ENCODE data around the gene GJB3. TPM values are rescaled to one million over a fixed set of nuclear protein-coding genes. Genes with fewer than 3 reads are reported as not detected.

GJB3 gene
- total RNA-seq, 4 donors from 2014 or later, result 1.5 to 1.9 (median 1.7) TPM; not detected in 1

- Histone ChIP-seq H3K27me3 (no peaks in the 10 kb centered on the region), H3K27ac (no peak overlapping the region)
- peak; percentile 59 to 91 (median 91) for DNase-seq
These were observed 38.2 kb upstream of the GJB3 start for GRCh38 chr1:34742667-34743270.

GRCh38 chr1:34743775-34744174, 37.2 kb upstream of the GJB3 start:
- Histone ChIP-seq H3K36me3 (no peaks in the 10 kb centered on the region), H3K4me1 (peaks cover 0 to 6% (median 0%) of the 10 kb centered on the region in 4 donors), H3K27me3 (no peaks in the 10 kb centered on the region), H3K4me3 (no peak overlapping the region), H3K27ac (no peak overlapping the region), H3K9me3 (no peaks in the 10 kb centered on the region)
- TF ChIP-seq POLR2A (IDR thresholded peaks at IDR 0.05), result no peak
- no peak for TF ChIP-seq CTCF (IDR thresholded peaks at IDR 0.05)
- no peak for DNase-seq

More at GRCh38 chr1:34742667-34743270, 38.2 kb upstream of the GJB3 start:
- H3K4me3 ChIP-seq, result no peak overlapping the region
- H3K4me1 ChIP-seq, result peaks cover 0 to 6% (median 0%) of the 10 kb centered on the region in 4 donors
- H3K9me3 ChIP-seq, result no peaks in the 10 kb centered on the region
- no peaks in the 10 kb centered on the region for H3K36me3 ChIP-seq
- TF ChIP-seq CTCF (IDR thresholded peaks at IDR 0.05) (peak; percentile 54 to 97 (median 92)), POLR2A (IDR thresholded peaks at IDR 0.05) (no peak)

DNA sequence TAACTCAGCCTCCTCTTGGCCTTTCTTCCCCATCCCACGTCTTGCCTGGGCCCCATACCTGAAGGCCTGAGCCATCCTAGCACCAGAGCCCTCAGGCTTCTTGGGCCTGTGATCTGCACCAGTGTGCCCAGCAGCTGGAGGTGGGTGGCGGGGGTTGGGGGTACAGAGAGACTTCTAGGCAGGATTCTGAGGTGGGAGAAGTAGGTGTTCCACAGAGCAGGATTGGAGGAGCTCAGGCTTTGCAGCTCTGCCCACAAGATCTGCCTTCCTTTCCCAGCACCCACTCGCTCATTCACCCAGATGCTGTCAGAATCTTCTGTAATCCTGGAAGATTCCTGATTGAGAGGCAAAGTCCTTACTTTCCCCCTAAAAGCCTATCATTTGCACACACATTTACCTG, 36.2 kb upstream of the GJB3 start:
- H3K9me3 ChIP-seq, result no peaks in the 10 kb centered on the region
- no peak for TF ChIP-seq CTCF (IDR thresholded peaks at IDR 0.05)
- no peak for TF ChIP-seq POLR2A (IDR thresholded peaks at IDR 0.05)
- H3K4me1 ChIP-seq, result peaks cover 0 to 6% (median 0%) of the 10 kb centered on the region in 4 donors
- no peak overlapping the region for H3K4me3 ChIP-seq
- H3K27me3 ChIP-seq, result no peaks in the 10 kb centered on the region
- H3K27ac ChIP-seq, result no peak overlapping the region
- H3K36me3 ChIP-seq, result no peaks in the 10 kb centered on the region
- no peak for DNase-seq

DNA sequence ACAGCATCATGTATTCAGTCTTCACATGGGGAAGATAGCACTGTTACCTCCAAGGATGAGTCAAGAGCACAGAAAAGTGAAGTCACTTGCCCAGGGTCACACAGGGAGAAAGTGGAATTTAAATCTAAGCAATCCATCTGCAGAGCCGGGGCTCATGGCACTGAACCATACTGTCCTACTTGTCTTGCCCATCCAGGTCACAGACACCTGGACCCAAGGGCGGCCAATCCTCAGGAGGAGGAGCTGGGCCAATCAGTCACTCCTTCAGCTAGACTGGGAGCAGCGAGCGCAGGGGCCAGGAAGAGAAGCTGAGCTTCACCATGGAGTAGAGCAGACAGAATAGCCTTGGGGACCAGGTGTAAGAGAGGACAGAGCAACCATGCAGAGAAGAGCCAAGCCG, 35.3 kb upstream of the GJB3 start:
- DNase-seq, result no peak
- H3K9me3 ChIP-seq, result no peaks in the 10 kb centered on the region
- TF ChIP-seq POLR2A (IDR thresholded peaks at IDR 0.05) (no peak), CTCF (IDR thresholded peaks at IDR 0.05) (no peak)
- H3K27ac ChIP-seq, result no peak overlapping the region
- no peaks in the 10 kb centered on the region for H3K27me3 ChIP-seq
- peaks cover 0 to 6% (median 0%) of the 10 kb centered on the region in 4 donors for H3K4me1 ChIP-seq
- H3K36me3 ChIP-seq, result no peaks in the 10 kb centered on the region
- H3K4me3 ChIP-seq, result no peak overlapping the region

GRCh38 chr1:34746101-34746500, 34.9 kb upstream of the GJB3 start:
- no peaks in the 10 kb centered on the region for H3K9me3 ChIP-seq
- no peak for DNase-seq
- no peak overlapping the region for H3K27ac ChIP-seq
- TF ChIP-seq CTCF (IDR thresholded peaks at IDR 0.05) (no peak), POLR2A (IDR thresholded peaks at IDR 0.05) (no peak)
- no peaks in the 10 kb centered on the region for H3K36me3 ChIP-seq
- peaks cover 0 to 6% (median 0%) of the 10 kb centered on the region in 4 donors for H3K4me1 ChIP-seq
- H3K27me3 ChIP-seq, result no peaks in the 10 kb centered on the region
- no peak overlapping the region for H3K4me3 ChIP-seq

Data from Peyer's patch (tissue), 4 donors.